ENCODE results near the gene AKR1E2.

GRCh38 chr10:4825868-4826791 lies at the start of gene AKR1E2:
- TF ChIP-seq CTCF (IDR thresholded peaks at IDR 0.05) (no peak), POLR2A (IDR thresholded peaks at IDR 0.05) (no peak)

All from testis (tissue), 2 donors.